GM21528 (cell line): Measurements from ENCODE around the gene STARD10.
"Not testable (repeated sequence)": the region's sequence is repeated elsewhere in the genome, so short reads cannot be mapped to it uniquely, and the experiment has no call there.

ENCODE experiments used
- ATAC-seq: cut with Tn5 transposase; IDR thresholded peaks from one replicate; pipeline ENCODE4 v1.9.1; 2021; ENCODE audit warnings: mild to moderate bottlenecking, moderate library complexity; ENCODE audit not compliant: unreplicated experiment, low FRiP score

Gene STARD10

GRCh38 chr11:72826191-72826941 lies 32.5 kb upstream of the STARD10 start:
- no peak for ATAC-seq

GRCh38 chr11:72825661-72826060 lies 31.8 kb upstream of the STARD10 start:
- no peak for ATAC-seq

DNA sequence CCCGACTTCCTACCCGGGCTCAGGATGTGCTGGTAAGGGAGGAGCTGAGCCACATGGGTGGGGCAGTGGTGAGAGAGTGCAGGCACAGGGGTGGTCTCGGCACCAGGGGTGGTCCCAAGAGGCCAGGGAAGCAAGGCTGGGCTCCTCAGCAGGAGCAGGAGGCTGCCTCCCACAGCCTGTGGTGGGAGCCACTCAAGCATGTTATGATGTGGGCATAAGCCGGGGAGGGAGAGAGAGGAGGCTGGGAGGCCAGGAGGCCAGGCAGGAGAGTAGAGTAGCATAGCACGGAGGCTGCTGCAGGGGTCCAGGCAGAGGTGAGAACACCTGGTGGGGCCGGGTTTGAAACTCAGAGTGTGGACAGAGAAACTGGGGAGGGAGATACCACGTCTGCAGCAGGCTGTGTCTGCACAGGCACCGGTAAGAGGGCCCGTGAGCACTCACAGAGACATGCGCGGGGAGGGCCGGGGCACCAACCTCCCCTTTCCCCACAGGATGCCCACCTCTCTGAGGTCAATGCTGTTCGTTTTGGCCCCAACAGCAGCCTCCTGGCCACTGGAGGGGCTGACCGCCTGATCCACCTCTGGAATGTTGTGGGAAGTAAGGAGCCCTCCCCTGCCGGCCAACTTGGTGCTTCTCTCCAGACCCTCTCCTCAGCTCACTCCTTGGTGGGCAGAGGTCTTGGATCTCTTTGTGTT lies 31.1 kb upstream of the STARD10 start:
- no peak for ATAC-seq

DNA sequence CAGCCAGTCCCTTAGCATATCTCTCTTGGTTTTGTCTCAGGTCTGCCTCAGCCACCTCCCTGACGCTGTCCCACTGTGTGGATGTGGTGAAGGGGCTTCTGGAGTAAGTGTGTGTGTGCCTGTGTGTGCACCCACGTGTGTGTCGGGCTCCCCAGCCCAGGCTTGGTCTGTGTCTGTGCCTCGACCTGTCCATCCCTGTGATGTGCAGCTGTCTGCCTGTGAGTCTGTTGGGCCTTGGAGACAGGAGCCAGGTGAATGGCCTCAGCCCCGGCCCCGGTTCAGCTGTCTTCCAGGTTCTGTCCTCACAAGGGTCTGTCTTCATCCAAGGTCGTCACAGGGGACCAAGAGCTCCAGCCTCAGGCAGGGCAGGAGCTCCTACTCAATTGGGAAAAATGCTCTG lies 30.2 kb upstream of the STARD10 start:
- ATAC-seq, result no peak

DNA sequence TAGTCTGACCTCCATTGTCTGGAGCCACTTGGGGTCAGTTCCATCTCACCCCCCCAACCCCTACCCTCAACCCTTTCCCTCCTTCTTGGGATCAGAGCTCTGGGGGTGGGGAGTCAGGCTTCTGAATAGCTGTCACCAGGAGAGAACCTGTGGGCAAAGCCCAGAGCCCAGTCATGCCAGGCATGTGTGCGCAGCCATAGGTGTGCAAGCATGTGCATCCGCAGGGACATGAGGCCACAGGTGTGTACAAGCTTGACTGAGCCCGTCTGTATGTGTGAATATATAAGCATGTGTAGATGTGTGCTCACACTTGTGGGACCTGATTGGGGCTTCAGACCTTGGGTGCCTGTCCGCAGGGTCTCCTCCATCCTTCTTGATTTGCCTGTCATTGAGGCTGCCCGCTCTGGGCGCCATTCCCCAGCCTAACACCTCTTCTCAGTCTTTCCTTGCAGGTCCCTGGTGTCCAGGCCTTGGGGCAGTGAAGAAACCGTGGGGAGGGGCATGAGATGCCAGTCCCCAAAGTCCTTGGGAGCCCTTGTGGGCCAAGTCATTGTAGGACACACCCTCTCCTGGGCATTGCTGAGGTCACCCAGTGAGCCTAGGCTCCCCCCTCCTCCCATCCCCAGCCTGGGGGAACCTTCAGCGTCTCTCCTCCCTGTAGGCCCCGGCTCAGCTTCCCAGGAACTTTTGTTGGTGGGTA lies 29.4 kb upstream of the STARD10 start:
- ATAC-seq, result no peak

DNA sequence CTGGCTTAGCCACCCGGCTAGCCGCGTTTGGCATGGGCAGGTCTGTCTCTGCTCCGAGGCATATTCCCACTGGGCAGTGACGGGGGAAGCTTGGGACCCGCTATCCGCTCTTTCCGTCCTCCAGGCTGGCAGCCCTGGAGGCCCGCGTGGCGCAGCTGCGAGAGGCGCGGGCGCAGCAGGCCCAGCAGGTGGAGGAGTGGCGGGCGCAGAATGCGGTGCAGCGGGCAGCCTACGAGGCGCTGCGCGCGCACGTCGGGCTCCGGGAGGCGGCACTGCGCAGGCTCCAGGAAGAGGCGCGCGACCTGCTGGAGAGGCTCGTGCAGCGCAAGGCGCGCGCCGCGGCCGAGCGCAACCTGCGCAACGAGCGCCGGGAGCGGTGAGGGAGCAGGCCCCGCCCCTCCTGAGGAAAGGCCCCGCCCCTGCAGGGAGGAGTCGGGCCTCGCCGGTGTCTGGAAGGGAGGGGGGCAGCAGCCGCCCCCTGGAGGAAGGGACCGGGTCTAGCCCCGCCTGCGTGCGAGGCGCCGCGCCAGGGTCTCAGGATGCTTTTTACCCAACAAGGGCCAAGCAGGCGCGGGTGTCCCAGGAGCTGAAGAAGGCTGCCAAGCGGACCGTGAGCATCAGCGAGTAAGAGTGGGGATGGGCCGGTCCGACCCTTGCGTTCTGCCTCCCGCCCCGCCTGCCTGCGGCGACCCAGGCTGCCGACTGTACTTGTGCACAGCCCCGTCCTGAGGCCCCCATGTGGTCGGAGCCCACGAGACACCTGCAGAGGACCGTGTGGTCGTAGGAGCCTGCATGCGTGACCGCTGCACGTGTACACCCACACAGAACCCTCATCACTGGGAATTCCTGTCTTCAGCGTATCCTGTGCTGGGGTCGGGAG lies 28.3 kb upstream of the STARD10 start:
- ATAC-seq, result peak; percentile 64

- ATAC-seq, result no peak
Measured at GRCh38 chr11:72821221-72821919, 27.5 kb upstream of the STARD10 start.

DNA sequence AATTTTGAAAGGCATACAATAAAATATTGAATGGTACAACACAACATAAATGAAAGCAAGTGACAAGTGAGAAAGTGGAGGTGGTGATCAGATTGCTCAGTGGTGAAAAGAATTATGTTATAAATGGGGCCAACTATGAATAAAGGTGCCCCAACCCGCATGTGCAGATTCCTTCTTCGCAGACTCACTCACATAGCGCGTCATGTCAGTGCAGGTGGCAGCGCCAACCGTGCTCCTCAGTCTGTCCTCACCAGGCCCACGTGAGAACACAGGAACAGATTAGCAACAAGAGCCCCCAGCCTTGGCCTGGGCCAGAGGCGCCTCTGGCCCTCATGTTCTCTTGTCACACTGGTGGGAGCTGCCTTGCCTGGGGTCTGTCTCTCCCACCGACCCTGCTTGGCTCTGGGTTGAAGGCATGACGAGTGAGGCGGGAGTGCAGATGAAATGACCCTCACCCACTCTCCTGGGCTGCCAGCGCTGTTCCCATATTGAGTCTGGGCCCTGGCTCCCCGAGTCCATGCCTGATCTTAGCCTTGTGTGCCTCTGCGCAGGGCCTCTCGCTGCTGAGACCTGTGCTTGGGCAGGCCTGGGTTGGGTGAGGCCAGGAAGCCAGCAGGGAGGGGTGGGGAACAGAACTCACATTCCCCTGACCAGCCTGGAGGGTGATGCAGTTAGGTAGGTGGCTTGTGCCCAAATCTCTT lies 26.7 kb upstream of the STARD10 start:
- no peak for ATAC-seq

GRCh38 chr11:72818971-72819370 lies 25.1 kb upstream of the STARD10 start:
- no peak for ATAC-seq

DNA sequence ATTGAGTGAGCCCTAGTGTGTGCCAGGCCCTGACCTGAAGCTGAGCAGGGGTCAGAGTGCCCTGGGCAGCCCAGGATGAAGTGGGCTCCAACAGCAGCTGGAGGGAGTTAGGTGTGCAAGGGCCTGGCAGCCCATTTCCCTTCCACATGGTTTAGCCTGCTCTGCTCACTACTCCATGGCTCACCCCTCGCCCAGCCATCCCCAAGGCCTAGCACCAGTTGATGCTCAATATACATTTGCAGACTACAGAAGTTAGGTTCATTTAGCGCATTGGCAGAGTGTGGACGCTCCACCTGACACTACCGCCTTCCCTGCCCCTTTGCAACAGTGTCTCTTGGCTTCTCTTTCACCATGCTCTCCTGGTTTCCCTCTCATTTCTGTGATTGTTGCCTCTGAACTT lies 24.1 kb upstream of the STARD10 start:
- no peak for ATAC-seq

- ATAC-seq, result no peak
Measured at GRCh38 chr11:72816404-72816990, 22.6 kb upstream of the STARD10 start.

GRCh38 chr11:72815110-72815618 lies 21.3 kb upstream of the STARD10 start:
- ATAC-seq, result no peak

DNA sequence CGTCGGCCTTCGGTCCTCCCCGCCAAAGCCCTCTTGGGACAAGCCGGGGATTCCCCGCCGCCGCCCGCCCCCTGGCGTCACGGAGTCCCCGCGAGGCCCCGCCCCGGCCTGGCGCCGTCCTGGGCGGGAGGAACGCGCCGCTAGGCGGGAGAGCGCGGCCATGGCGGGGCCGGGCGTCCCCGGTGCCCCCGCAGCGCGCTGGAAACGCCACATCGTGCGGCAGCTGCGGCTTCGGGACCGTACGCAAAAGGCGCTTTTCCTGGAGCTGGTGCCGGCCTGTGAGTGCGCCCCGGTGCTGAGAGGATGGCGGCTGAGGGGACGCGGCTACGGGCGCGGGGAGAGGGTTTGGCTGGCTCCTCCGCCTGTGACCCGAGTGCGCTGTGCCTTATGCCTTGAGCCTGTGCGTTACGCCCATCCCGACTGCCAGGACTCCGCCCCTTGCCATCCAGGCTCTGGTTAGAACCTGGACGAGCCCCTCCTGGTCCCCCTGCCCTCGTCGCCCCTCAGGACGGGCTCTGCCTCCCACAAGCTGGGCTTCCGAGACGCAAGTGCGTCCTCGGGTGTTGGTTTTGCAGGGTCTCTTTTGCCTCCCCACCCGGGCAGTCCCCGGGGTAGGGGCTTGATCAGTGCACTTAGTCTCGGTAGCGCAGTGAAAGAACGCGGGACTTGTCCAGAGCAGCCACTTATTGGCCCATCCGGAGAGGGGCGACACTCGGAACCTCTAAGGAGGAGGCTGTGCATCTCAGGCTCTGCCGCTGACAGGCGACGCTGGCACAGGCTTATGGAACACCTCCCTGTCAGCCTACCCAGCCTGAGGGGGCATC lies 20.7 kb upstream of the STARD10 start, which contains the start of gene ATG16L2:
Gene ATG16L2, plus strand, starts transcription at position 126 of the 824 bp plus-strand sequence. Its CDS starts 35 bp downstream, at position 161.
- ATAC-seq, result peak; percentile 57

DNA sequence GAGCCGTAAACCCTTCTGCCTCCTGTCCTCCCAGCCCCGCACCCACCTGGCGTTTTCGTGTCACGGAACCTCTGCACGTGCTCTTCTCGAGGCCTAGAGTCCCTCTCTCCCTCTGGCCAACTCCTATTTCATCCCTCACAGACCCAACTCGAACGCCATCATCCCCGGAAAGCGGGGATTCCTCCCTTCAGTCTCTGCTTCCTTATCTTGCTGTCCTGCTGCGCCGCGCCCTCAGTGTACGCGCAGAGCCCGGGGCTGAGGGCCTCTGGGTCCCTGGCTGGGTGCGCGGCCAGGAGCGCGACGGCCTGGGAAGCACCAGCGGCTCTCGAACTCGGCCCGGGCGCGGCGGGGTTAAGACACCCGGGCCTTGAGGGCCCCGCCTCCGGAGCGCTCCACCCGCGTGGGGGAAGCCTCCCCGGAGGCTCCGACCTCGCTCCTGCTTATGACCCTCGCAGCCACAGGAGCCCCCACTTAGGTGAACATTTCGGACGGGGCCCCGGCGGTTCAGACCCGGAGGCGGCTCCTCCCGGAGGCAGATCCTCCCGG lies 20.0 kb upstream of the STARD10 start:
- peak; percentile 51 for ATAC-seq

DNA sequence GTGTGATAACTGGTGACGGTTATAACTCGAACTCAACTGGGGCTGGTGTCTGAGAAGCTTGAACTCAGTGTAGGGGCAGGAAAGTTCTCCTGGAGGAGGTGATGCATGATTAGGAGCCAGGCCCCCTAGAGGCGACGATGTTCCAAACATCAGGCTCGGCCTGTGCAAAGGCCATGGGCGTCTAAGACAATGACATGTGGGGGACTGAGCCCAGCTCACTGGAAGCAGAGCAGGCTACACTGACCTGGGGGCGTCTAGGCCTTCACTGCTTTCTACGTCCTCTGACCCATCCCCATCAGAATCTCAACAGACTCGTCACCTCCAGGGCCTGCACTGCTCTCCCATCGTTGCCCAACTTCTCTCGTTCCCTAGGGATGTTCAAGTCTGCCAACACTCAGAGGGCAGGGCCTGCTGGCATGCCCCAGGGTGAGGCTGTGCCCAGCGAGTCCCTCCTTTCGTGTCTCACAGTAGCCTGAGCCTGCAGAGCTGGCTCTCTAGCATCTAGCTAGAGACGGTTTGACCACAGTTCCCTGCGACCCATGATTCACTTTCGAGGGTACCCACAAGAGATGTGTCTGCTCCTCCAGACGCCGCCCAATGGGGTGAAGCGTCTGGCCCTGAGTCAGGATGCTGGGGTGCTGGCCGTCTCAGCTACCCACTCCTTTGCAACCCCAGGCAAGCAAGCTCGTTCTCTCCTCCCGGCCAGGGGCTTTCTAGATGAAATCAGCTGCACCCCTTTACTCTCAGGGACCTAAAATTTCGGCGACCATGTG lies 19.3 kb upstream of the STARD10 start:
- ATAC-seq, result peak; percentile 36

- peak; percentile 2 for ATAC-seq
Measured at GRCh38 chr11:72812604-72812966, 18.7 kb upstream of the STARD10 start.

DNA sequence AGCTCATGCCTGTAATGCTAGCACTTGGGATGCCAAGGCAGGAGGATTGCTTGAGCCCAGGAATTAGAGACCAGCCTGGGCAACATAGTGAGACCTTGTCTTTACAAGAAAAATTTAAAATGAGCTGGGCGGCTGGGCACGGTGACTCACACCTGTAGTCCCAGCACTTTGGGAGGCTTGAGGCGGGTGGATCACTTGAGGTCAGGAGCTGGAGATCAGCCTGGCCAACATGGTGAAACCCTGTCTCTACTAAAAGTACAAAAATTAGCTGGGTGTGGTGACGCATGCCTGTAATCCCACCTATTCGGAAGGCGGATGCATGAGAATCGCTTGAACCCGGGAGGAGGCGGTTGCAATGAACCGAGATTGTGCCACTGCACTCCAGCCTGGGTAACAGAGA lies 17.8 kb upstream of the STARD10 start:
- ATAC-seq, result not testable (repeated sequence)
